ENCODE measurements around the gene TINCR.
"Not testable (repeated sequence)": the region's sequence is repeated elsewhere in the genome, so short reads cannot be mapped to it uniquely, and the experiment has no call there.

The TINCR gene

DNA sequence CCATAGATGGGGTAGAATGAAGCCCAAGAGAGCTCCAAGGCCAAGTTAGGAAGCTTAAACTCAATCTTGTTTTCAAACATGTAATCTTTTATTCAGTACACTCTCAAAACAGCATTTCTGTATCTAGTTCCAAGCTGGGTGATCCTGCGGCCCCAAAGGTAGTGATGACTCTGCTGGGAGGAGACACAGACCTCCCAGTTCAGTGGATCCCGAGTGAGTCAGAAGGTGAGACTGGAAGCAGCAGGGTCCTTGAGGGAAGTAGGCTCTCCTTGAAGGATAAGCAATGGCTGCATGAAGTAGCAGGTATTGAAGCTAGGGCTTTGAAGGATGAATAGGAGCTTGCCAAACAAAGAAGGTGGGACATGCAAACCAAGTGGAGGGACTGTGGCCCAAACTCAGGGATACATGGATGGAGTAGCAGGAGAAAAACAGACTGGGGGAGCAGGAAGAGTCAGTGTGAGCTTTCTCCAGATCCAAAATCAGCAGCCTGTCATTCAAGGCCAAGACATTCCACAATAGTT, 9.6 kb downstream of the TINCR start:
- DNase-seq, result no peak

DNA sequence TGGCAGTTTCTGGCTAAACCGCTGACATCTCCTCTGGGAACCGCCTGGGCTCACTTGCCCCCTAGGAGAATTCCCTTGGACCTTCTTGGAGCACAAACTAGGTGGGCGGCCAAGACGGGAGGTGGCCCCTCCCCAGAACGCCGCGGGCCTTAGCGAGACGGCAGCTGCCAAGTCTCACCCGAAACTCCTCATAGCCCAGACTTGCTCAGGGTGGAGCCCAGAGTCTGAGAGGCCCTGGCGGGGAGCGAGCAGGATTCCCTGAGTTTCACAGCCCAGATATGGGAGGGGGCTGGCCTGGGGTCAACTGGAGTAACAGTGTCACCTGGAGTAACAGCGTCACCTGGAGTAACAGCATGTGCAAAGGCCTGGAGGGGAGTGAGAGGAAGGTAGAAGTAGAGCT, 10.1 kb downstream of the TINCR start:
- no peak for DNase-seq

DNA sequence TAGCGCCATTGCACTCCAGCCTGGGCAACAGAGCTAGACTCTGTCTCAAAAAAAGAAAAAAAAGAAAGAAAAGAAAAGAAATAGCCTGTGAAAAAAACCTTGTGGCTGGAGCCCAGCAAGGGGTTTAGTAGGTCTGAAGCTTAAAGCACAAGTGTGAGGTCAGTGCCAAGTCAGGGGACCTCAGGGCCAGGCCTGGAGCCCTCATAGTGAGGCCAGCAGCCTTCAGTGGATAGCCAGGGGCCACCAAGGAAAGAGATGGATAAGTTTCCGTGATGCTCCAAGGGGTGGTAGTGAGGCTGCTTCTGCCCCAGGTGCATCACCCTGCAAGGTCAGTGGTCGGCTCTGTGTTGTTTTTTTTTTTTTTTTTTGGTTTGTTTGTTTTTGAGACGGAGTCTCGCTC, 12.9 kb downstream of the TINCR start:
- DNase-seq, result no peak

DNA sequence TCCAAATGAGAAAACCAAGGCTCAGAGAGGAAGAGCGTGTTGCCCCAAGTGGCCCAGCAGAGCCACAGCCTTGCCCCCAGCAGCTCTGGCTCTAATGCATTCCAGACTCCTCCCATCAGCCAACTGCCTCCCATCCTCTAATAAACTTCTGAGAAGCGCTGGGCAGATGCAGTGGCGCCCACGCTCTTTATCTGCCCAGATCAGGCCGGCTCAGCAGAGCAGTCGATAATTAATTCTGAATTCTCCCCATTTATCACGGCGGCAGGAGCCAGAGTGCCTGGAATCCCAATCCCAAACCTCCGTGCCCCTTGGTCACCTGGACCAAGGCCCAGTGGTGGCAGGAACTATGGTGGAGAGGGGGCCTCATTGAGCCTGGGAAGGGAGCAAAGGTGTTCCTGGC, 13.9 kb downstream of the TINCR start:
- no peak for DNase-seq

DNA sequence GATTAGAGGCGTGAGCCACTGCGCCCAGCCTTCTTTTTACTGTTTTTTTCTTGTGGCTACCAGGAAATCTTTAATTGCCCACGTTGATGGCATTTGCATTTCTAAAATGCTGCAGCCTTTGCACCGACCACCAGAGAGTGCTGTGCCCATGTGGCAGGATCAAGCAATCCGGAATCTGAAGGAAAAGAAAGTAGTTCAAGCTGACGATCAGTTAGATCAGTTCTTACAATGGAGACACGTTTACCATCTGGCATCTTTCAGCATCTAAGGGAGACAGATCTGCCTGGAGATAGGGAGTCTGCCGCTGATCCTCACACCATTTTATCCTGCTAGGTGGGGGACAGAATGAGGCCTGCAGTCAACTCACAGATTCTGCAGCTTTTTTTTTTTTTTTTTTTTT, 19.9 kb downstream of the TINCR start:
- peak; percentile 22 to 56 (median 40) for DNase-seq

DNA sequence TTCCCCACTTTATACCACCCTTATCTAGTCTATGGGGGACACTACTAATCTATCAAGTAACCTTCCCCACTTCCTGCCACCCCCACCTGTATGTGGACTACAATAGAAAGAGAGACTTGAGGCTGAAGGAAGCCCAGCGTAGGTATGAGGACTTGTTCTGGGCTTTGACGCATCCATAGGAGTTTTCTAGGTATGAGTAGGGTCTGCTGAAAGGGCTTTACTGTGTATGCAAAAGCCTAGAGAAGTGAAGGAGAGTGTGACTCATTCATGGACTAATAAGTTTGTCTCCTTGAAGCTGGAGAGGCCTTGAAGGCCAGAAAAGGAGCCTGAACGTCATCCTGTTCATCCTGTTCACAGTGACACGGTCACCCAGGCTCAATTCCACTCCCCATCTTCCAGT, 21.8 kb downstream of the TINCR start:
- DNase-seq, result no peak

DNA sequence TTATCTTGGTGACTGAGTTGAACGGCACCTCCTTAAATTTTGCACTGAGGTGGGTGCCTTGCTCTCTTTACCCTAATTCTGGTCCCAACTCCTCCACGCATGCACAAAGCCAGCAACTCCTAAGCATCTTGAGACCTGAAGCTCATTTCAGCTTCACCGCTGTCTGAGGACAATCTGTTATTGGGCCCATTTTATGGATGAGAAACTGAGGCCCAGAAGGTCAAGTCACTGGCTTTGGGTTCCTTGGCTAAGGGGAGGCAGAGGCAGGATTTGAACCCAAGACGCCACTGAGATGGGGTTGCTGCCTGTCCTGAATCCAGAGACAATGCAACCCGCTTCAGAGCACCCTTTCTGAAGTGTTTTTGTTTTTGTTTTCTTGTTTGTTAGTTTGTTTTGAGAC, 22.7 kb downstream of the TINCR start:
- no peak for DNase-seq

DNA sequence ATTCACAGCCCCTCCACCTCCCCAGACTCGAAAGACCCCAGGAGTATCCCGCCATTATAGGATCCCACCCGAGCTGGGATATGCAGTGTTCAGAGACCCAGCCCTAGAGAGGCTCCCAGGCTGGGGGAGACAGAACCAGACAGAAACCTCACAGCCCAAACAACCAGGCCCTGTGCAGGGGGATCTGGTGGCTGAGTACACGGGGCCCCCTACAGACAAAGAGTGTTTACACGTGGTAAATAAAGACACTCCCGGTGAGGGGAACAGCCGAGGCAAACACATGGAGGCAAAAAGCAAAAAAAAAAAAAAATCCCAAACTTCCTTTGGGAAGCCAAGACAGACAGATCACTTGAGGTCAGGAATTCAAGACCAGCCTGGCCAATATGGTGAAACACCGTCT, 25.1 kb downstream of the TINCR start:
- no peak for DNase-seq

DNA sequence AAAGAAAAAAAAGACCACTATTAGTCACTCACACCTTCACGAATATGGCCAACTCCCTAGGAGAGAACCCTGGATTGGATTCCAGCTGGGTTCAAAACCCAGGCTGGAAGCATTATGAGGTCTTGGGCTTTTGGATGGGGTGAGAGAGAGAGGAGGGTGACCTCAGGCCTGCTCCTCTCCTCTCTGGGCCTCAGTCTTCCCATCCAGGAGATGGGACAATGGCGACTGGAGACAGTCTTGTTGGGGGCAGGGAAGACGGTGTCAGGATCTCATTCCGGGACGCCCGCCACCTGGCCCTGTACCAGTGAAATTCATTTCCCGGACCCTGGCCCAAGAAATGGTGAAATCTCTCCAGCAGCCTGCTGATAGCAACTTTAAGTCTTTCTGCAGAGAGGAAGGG, 26.3 kb downstream of the TINCR start:
- DNase-seq, result no peak

DNA sequence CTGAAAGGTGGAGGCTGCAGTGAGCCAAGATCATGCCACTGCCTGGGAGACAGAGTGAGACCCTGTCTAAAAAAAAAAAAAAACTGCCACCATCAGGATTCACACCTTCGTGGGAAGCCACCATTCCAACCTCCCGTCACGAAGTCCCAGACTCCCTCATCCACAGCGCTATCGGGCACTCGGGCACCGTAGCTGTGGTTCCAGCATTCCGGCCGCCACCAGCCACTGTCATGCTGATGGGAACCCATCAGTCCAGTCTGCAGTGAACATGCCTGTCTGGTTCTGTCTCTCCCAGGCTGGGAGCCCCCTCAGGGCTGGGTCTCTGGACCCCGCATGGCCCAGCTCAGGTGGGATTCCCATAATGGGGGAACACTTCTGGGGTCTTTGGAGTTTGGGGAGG, 27.5 kb downstream of the TINCR start:
- DNase-seq, result no peak

DNA sequence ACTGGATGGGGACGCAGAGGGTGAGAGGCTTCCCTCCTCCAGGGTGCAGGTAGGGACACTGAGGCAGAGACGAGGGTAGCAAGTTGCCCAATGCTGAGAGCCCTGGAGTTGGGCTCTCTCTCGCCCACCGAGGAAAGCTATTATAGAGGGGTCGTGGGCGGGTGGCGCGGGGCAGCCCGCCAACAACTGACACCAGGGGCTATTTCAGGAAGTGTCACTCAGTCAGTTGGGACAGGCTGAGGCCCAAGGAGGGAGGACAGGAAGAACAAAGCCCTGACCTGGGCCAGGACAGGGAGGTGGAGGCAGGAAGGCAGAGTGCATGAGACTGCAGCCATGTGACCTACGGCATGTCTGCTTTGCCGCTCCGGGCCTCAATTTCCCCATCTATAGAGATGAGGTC, 29.9 kb downstream of the TINCR start:
- no peak for DNase-seq

DNA sequence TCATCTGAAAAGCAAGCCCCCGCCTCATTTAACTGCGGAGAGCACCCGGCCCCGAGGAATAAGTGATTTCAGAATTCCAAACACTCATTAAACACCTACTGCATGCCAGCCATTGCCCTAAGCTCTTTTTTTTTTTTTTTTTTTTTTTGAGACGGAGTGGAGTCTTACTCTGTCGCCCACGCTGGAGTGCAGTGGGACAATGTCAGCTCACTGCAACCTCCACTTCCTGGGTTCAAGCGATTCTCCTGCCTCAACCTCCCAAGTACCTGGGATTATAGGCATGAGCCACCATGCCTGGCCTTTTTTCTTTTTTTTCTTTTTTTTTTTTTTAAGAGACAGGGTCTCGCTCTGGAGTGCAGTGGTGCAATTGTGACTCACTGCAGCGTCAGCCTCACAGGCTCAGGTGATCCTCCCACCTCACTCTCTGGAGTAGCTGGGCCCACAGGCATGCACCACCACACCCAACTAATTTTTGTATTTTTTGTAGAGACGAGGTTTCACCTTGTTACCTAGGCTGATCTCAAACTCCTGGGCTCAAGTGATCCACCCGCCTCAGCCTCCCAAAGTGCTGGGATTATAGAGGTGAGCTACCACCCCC, 30.7 kb downstream of the TINCR start:
- DNase-seq, result not testable (repeated sequence)

DNA sequence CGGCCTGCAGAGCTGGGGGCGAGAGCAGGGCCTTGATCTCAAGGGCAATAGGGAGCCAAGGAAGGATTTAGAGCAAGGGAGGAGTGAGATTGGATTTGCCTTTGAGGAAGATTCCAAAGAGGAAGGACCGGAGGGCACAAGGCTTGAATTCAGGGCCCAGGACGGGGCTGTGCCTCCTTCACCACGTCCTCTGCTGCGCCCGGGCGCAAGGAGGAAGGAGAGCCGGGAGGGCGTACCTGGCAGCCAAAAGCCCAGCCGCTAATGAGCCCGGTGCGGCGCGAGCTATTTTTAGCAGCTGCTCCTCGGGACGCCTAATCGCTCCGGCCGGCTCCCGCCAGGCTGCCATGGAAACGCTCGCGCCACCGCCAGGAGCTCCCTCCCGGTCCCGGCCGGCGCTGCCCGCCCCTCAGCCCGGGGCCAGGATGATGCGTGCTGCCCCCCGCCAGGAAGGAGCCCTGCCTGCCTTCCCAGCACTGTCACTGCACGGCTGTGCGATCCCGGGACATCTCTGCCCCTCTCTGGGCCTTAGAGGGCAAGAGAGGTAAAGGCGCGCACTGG, 31.3 kb downstream of the TINCR start:
- no peak for DNase-seq

DNA sequence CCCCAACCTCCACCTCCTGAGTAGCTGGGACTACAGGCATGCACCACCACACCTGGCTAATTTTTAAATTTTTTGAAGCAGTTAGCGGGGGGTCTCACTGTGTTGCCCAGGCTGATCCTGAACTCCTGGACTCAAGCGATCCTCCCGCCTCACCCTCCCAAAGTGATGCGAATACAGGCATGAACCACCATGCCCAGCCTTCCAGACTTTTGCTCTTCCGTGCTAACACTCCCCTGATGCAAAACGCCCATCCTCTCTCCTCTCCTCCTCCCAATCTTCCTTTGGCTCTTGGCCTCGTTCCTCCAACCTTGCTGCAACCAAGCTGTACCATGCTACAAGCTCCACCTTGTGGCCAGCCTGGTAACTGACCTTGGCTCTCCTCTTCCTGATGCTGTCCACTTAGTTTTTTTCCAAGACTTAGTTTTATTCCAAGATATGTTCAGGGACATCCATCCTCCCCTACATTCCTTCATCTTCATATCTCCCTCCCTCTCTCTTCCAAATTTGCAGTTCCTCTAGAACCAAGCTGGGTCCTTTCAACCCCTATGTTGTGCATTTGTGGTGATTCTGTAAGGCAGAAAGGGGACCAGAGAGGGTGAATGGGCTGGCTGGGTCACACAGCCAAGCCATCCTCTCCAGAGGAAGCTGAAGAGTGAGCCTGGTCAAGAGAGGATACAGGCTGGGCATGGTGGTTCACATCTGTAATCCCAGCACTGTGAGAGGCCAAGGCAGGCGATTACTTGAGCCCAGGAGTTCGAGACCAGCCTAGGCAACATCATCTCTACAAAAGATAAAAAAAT, 32.8 kb downstream of the TINCR start:
- peak in 2 of 4 experiments; percentile 5 to 26 for DNase-seq

DNA sequence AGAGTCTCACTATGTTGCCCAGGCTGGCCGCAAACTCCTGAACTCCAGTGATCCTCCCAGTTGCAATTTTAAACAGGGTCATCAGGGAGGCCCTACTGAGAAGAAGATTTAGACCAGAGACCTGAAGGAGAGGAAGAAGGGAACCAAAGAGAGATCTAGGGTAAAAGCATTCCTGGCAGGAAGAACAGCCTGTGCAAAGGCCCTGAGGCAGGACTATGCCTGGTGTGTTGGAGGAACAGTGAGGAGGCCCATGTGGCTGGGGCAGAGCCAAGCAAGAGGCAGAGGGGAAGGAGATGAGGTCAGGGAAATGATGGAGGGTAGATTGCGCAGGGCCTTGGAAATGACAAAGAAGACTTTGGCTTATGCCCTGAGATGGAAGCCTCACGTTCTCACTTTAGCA, 34.5 kb downstream of the TINCR start:
- no peak for DNase-seq

DNA sequence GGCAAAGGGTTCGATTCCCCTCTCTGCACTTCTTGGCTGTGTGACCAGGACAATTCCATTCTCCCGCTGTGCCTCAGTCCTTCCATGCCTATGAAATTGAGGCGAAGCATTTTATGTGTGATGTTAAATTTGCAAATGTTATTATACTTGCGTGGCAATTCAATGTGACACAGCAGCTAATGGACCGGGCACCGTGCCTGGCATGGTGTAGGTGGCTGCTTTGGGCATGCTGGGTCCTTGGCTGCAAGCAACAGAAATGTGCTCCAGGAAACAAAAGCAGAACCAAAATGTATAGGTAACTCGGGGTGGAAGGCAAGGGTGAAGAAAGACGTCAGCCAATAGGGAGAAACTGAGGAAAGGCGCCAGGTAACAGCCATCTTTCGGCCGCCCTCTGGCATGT, 37.1 kb downstream of the TINCR start:
- DNase-seq, result no peak

DNA sequence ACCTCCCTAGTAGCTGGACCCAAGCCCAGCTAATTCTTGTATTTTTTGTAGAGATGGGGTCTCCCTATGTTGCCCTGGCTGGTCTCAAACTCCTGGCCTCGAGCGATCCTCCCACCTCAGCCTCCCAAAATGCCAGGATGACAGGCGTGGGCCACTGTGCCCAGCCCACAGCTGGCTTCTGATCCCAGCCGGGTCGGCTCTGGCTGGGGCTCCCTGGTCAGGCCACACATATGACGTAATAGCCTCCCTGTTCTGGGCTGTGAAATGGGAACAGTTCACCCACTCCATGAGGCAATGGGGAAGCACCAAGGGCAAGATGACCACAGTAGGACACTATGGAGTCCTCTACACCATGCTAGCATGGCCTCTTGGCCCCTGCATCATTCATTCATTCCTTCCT, 41.1 kb downstream of the TINCR start:
- DNase-seq, result no peak

DNA sequence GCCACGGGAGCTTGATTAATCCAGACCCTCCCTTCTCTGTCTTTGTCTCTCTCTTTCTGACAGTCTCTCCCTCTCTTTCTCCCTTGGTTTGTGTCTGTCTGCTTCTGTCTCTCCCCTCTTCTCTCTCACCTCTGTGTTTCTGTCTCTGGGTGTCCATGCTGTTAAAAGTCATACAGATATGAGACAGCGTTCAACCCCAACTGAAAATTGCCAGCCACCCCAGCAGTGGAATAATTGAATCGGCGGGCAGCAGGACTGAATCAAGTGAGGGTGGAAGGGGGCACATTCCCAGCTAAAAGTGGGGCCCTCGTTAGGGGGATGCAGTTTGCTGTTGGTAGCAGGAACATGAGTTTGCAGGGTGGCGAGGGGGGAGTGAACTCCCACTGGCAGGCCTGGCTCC, 43.7 kb downstream of the TINCR start:
- DNase-seq, result no peak

DNA sequence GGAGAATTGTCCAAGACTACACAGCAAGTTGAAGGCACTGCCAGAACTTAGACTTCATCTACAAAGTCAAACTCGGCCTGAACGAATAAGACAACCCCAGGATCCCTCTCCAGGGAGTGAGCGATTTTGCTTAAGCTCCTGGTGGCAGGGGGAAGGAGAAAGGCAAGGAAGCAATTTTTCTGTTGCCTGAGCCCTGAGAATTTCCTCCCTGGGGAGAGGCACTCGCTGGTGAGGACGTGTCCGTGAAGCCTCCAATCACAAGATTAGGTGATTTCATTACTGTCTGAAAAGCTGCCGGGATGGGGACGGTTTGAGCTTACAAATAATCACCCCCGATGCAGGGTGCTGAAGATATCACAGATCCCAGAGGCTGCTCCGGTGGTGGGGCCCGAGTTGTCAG, 45.6 kb downstream of the TINCR start:
- no peak for DNase-seq

DNA sequence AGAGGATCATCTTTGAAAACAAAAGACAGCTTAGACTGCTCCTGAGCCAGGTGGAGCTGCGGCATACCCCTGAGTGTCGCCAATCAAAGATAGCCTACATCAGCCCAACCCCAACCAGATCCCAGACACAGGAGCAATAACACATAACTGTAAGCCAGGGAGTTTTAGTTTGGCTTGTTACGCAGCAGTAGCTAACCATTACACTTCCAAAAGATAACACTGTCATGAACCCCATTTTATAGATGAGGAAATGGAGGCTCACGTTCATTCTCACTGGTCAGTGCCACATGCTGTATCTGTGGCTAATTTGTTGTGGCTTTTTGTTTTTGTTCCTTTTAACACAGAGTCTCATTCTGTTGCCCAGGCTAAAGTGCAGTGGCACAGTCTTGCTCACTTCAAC, 47.3 kb downstream of the TINCR start:
- no peak for DNase-seq

DNA sequence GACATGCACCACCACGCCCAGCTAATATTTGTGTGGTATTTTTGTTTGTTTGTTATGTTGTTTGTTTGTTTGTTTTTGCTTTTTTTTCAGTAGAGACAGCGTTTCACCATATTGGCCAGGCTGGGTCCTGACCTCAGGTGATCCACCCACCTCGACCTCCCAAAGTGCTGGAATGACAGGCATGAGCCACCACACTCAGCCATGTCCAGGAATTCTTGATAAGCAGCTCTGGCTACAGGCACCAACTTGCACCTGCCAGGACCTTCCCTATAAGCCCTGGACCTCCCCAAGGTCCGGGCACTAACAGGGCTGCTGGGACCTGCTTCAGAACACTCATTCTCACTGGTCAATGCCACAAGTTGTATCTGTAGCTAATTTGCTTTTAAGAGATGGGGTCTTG, 48.7 kb downstream of the TINCR start:
- DNase-seq, result no peak

DNA sequence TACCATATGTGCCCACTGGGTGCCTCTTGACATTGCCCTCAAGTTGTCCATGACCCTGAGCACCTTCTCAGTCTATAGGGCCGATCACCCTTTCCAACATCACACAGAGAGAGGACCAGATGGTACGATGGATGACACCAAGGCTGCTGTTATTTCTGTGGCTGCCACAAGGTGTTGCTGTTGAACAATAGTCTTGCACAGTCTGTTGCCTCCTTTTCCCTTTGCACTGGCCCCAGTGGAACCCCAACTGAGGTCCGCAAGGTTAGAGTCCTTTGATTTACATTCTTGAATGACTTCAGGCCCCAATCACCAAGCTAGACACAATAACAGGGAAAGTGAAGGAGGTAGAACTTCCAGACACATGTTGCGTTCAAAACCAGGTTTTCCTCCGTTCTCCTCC, 52.0 kb downstream of the TINCR start:
- no peak for DNase-seq

DNA sequence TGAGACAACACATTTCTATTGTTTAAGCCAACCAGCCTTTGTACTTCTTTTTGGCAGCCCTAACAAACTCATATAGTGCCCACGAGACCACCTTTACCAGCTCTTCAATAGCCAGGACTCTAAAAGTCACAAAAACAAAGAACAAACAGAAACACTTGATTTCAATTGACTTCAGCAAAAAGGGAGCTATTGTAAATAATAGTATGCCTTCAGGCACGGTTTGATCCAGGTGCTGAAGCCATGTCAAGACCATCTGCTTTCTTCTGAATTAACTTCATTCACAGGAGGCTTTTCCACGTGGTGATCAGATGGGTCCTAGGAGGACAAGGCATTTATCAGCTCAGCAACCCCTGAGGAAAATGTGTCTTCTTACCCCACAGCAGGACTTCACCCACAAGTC, 53.8 kb downstream of the TINCR start:
- no peak for DNase-seq

DNA sequence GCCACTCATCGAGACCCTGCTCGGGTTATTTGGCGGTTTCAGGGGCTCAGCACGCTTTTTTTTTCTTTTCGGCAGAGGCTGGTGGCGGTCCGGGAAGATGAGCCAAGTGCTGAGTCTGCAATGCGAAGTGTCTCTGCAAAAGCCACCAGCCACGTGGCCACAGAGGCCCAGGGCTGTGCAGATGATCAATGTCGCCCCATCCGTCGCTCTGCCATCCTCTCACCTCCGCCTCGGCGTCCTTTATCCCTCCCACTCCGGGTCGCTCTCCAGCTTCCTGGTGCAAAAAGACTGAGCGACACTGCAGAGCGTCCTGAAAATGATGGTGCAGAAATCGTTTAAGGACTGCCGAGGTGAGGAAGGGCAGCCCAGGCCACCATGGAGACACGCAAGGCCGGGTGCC, 55.0 kb downstream of the TINCR start:
- DNase-seq, result no peak
